HT1080 (cell line): ENCODE data around the gene KRT4. TPM values are rescaled to one million over a fixed set of nuclear protein-coding genes. Genes with fewer than 3 reads are reported as not detected.
A peak's percentile ranks its signal among the peaks of the same experiment; 100 is the strongest.

Experiments
- DNase-seq: peaks from one replicate; pipeline ENCODE4 v3.0.0-alpha.2; 2015; ENCODE audit warnings: low read depth
- total RNA-seq: library from RNA; depleted of rRNA; stranded (reverse); fragments of >200 nt; shearing (Covaris generic); gene quantifications from 2 replicates; pipeline ENCODE4 v1.2.3, GENCODE V29; 2014

The KRT4 gene
- total RNA-seq, 1 experiment from 2014 or later: not detected

- peak; percentile 94 for DNase-seq
Measured at GRCh38 chr12:52837413-52837741, 23.5 kb upstream of the KRT4 start.

- DNase-seq: no peak
Measured at GRCh38 chr12:52836491-52837412, 22.8 kb upstream of the KRT4 start.

GRCh38 chr12:52836042-52836466, 22.1 kb upstream of the KRT4 start:
- DNase-seq: peak; percentile 87

GRCh38 chr12:52835271-52836041, 21.5 kb upstream of the KRT4 start:
- no peak for DNase-seq

- DNase-seq: no peak
Measured at GRCh38 chr12:52834727-52835001, 20.7 kb upstream of the KRT4 start.

- DNase-seq: no peak
Measured at GRCh38 chr12:52833922-52834726, 20.2 kb upstream of the KRT4 start, which contains the start of gene KRT79. TSS of gene KRT79 (minus strand) at chr12:52834311. CDS start at chr12:52834260, 51 bp downstream.

GRCh38 chr12:52832985-52833905, 19.3 kb upstream of the KRT4 start:
- no peak for DNase-seq

- DNase-seq: no peak
Measured at GRCh38 chr12:52832451-52832850, 18.5 kb upstream of the KRT4 start.

GRCh38 chr12:52831251-52831650, 17.3 kb upstream of the KRT4 start:
- no peak for DNase-seq

GRCh38 chr12:52829986-52830770, 16.3 kb upstream of the KRT4 start:
- DNase-seq: no peak

- no peak for DNase-seq
Measured at GRCh38 chr12:52828591-52829021, 14.7 kb upstream of the KRT4 start.

GRCh38 chr12:52828156-52828555, 14.2 kb upstream of the KRT4 start:
- no peak for DNase-seq

- no peak for DNase-seq
Measured at GRCh38 chr12:52827499-52828090, 13.7 kb upstream of the KRT4 start.

GRCh38 chr12:52826611-52827498, 12.9 kb upstream of the KRT4 start:
- no peak for DNase-seq

GRCh38 chr12:52825961-52826360, 12.0 kb upstream of the KRT4 start:
- DNase-seq: no peak

GRCh38 chr12:52824741-52825410, 11.0 kb upstream of the KRT4 start:
- DNase-seq: no peak

- DNase-seq: no peak
Measured at GRCh38 chr12:52823761-52824450, 10.0 kb upstream of the KRT4 start.
